Stimulated activated CD8-positive, alpha-beta memory T cell treated with anti-CD3 and anti-CD28 coated beads, Interleukin-15, amount 100 ng/mL, for 1 hour (primary cell): ENCODE results near the gene CADM1.

Experiments
- DNase-seq: peaks from one replicate; pipeline ENCODE4 v3.0.0-alpha.2; 2020; ENCODE audit warnings: low read depth

CADM1 gene

DNA sequence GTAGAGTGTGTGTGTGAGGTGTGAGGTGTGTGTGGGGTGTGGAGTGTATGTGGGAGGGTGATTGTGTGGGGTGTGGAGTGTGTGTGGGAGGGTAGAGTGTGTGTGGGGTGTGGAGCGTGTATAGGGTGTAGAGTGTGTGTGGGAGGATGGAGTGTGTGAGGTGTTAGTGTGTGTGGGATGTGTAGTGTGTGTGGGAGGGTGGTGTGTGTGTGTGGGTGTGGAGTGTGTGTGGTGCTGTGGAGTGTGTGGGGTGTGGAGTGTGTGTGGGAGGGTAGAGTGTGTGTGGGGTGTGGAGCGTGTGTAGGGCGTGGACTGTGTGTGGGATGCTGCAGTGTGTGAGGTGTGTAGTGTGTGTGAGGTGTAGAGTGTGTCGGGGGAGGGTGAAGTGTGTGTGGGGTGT lies 356.1 kb downstream of the CADM1 start:
- DNase-seq = no peak

DNA sequence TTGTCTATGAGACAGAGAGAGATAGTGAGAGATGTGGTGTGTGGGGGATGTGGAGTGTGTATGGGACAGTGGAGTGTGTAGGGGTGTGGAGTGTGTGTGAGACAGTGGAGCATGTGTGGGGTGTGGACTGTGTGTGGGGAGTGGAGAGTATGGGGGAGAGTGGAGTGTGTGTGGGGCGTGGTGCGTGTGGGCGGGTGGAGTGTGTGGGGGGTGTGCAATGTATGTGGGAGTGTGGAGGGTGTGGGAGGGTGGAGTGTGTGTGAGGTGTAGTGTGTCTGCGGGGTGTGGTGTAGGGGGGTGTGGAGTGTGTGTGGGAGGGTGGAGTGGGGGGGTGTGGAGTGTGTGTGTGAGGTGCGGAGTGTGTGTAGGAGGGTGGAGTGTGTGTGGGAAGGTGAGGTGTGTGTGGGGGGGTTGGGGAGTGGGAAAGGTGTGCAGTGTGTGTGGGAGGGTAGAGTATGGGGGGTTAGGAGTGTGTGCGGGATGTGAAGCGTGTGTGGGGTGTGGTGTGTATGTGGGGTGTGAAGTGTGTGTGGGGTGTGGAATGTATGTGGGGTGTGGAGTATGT lies 356.9 kb downstream of the CADM1 start:
- DNase-seq = no peak

- no peak for DNase-seq
Observed at GRCh38 chr11:115146425-115146824, 357.8 kb downstream of the CADM1 start.

DNA sequence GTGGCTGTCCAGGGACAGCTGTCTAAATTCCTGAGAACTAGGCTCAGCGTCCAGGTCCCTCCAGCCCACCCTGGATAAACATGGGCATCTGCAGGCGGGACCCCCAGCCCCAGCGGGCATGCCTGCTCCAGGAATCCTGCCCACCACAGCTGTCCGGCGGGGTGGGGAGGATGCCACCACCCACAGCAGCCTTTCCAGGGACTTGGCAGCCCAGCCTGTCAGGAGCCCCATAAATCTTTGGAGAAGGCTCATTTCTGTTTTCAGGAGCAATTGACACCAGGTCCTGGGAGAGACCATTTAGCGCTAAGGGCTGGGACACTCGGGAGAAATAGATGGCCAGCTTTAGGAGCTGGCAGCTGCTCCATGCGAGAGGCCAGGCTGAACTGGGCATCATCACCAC lies 358.9 kb downstream of the CADM1 start:
- no peak for DNase-seq

DNA sequence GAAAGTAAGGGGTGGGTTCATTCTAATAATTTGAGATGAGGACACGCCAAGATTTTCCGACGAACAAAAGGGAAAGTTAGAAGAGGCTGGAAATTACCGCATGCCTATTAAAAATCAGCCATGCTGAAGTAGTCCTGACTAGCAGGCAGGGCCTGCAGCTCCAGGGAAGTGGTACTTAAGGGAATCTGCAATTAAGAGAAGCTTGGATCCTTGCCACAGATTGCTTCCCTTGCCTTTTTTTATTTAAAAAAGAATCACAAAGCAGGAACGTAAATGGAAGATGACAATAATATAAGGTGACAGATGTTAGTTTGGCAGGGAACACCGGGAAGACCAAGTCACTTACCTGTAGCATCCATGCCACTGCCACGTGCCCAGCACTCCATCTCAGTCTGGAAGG lies 359.3 kb downstream of the CADM1 start:
- no peak for DNase-seq

DNA sequence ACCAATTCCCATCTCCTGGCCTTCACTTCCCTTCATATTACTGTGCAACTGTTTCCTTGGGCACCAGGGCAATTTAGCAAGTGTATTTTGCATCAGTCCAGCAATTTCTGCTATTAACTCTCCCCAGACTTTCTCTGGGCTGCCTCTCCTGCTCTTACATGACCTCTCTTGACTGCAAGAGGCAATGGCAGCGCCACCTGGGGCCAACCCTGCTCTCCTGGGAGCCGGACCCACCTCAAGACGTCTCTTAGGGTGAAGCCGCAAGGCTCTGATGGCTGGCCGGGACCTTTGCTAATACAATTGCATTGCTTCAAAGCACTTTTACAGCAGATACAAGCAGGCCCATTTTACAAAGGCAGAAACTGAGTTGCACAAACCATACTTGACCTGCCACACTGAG lies 360.2 kb downstream of the CADM1 start:
- no peak for DNase-seq

DNA sequence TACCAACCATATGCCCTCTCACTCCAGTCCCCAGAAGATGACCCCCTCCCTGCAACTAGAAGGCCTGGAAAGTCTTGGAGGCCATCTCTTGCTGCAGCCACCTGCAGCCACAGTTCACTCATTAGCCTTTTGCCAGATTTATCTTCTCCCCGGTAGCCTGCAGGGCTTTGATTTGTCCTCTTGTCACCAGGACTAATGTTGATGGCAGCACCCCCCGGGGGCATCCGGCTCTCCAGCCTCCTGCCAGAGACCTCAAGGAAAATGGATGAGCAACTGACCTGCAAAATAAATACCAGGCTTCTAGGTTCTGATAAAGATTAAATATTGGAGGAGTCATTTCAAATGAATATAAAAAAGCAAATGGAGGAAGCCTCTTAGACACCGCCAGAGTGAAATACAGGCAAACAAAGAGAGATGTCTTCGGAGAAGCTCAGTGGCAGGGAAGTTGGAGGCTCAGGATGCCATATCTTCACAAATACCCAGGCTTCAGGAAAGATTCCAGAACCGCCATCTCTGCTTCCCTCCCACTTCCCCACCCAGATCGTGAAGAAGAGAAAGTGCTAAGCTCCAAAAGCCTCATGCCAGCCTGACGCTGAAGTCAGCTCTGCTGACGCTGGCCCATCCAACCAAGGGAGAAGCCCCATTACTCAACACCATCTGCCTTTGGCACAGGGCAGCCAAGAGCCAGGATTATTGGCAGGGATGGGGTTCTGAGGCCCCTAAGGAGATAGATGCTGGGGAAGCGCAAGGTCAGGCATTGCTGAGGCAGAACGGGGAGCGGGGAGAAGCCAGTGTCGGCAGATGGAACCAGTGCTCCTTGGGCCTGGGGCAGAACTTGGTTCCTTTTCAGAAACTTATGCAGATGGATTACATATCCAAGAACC lies 362.7 kb downstream of the CADM1 start:
- no peak for DNase-seq

- no peak for DNase-seq
Observed at GRCh38 chr11:115135936-115136335, 368.3 kb downstream of the CADM1 start.

DNA sequence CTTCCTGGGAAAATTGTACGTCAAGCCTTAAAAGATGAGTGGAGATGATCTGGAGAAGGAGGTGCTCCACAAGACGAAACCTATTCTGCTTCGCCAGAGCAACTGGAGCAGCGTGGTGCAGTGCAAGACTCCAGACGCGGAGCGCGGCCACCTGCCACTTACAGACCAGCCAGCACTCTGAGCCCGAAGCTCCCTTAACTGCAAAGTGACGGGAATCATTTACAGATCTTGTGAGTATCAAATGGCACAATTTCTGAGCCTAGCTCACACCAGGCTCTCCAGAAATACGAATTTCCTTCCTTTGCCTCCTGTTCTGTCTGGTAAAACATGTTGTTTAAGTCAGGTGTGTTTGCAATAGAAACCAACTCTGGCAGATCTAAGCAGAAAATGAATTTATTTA lies 369.3 kb downstream of the CADM1 start:
- DNase-seq = no peak

GRCh38 chr11:115133475-115134209 lies 370.6 kb downstream of the CADM1 start:
- DNase-seq = no peak

DNA sequence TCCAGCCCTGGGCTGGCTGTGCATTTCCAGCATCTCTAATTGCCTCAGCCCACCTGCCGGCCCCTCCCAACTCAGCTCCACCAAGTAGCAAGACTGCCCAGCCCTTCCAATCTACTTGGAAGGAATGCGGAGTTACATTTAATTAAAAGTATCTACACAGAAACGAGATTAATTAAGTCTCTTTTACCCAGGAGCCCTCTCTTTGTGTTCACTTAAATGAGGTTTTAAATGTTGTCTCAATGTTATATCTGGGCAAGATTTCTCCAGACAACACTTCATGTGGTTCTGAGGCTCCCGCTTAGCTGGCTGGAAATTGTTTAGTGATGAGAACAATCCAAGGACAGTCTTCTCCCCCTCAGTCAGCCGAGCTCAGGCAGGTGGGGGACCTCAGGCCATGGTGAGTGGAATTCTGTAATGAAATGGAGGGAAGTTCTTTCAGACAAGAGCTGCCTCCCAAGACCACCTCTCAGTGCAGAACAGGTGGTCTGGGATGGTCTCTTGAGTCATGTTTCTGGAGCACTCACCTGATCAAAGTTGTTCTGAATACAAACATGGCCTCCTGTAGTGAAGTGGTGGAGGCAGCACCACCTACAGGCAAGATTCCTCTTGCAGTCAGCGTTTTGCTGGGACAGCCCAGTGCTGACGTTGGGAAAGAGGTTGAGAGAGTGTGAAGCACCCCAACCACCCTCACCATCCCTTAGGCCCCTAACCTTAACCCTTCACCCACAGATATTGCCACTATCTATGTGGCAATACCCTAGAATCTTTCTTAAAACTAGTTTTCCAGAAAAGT lies 371.6 kb downstream of the CADM1 start:
- no peak for DNase-seq

- no peak for DNase-seq
Observed at GRCh38 chr11:115129473-115130289, 374.5 kb downstream of the CADM1 start.

- no peak for DNase-seq
Observed at GRCh38 chr11:115128226-115128625, 376.0 kb downstream of the CADM1 start.

- DNase-seq = no peak
Observed at GRCh38 chr11:115127790-115128189, 376.4 kb downstream of the CADM1 start.

- DNase-seq = no peak
Observed at GRCh38 chr11:115126515-115127208, 377.6 kb downstream of the CADM1 start.

GRCh38 chr11:115126092-115126491 lies 378.1 kb downstream of the CADM1 start:
- DNase-seq = no peak

GRCh38 chr11:115124786-115125185 lies 379.4 kb downstream of the CADM1 start:
- no peak for DNase-seq

DNA sequence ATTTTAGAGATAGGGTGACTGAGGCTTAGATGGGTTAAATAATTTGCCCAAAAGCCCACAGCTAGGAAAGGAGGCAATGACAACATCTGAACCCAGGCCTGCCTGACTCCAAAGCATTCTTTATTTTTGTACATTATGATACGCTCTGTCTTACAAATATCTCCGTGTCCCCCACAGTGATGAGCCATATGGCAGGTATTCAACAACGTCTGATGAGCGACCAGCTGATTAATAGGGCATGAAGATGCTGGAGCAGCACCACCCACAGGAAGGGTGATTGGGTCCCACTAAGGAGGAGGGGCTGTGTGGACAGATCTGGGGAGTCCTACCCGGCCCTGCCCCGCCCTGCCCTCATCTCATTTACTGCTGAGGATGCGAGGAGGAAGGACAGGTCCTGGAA lies 380.6 kb downstream of the CADM1 start:
- DNase-seq = no peak

DNA sequence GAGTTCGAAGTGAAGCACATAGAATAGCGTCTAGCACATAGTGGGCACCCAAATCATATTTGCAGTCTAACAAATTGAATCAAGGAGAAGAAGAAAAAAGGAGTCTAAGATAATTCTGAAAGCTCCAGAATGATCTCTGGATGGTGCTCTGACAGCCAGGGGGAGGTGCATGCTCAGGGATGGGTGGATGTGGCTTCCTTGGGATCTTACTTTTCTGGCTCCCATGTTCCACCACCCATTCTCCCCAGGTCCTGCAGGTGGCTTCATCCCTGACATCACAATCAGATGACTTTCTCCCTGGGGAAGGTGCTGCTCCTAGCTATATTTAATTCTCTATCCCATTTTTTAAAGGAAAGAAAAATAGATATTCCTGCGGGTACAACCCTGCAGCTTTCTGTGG lies 381.9 kb downstream of the CADM1 start:
- no peak for DNase-seq
